ENCODE data around the gene MGA. TPM values are rescaled to one million over a fixed set of nuclear protein-coding genes. Genes with fewer than 3 reads are reported as not detected.

MGA gene
- polyA plus RNA-seq, 1 donor from 2014 or later: 17.8 TPM

DNA sequence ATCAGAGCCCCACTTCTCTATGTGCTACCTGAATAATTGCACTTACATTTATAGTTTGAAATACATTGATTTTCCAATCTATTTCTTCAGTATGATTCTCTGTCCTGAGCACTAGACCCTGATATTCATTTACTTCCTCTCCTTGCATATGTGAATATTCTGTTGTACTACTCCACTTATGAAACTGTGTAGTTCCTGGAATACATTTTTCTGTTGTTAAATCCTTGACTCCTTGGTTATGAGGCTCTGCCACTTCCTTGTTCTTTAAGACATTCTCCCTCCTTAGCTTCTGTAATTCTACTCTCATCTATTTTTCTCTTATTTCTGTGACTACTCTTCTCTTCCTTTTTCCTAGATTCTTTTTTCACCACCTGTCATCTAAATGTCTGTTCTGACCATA is 12.9 kb upstream of the MGA start:
- Mint-ChIP-seq H3K27ac (no peak overlapping the region), H3K36me3 (no peaks in the 10 kb centered on the region), H3K9me3 (peaks cover 0 to 9% (median 7%) of the 10 kb centered on the region in 3 donors), H3K4me3 (no peak overlapping the region), H3K27me3 (peaks cover 5% of the 10 kb centered on the region), H3K4me1 (no peaks in the 10 kb centered on the region)

GRCh38 chr15:41648097-41648496 is 12.1 kb upstream of the MGA start:
- H3K9me3 Mint-ChIP-seq: peaks cover 0 to 9% (median 7%) of the 10 kb centered on the region in 3 donors

DNA sequence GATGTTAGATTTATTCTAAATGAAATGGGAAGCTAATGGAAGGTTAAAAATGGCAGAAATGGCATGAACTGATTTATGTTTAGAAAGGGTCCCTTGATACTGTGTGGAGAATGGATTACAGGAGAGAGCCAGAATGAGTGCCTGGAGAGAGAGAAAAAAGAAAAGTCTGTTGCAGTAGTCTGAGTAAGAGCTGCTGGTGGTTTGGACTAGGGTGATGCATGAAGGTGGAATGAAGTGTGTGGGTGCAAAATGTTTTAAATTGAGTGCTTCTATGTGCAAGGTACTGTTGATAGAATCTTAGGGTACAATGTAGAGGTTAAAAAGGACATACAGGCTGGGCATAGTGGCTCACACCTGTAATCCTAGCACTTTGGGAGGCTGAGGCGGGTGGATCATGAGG is 11.4 kb upstream of the MGA start:
- Mint-ChIP-seq H3K27ac (no peak overlapping the region), H3K9me3 (peaks cover 0 to 9% (median 7%) of the 10 kb centered on the region in 3 donors), H3K4me3 (no peak overlapping the region), H3K36me3 (no peaks in the 10 kb centered on the region), H3K27me3 (peaks cover 5% of the 10 kb centered on the region), H3K4me1 (no peaks in the 10 kb centered on the region)

More at GRCh38 chr15:41648097-41648496, 12.1 kb upstream of the MGA start:
- Mint-ChIP-seq H3K4me3 (no peak overlapping the region), H3K27me3 (peaks cover 5% of the 10 kb centered on the region), H3K4me1 (no peaks in the 10 kb centered on the region), H3K36me3 (no peaks in the 10 kb centered on the region), H3K27ac (no peak overlapping the region)

- Mint-ChIP-seq H3K4me3 (no peak overlapping the region), H3K27ac (no peak overlapping the region), H3K9me3 (peaks cover 0 to 9% (median 7%) of the 10 kb centered on the region in 3 donors), H3K27me3 (peaks cover 5% of the 10 kb centered on the region), H3K4me1 (no peaks in the 10 kb centered on the region), H3K36me3 (peaks cover 2% of the 10 kb centered on the region)
These were observed 9.4 kb upstream of the MGA start for GRCh38 chr15:41650806-41651205.

- Mint-ChIP-seq H3K27me3 (peaks cover 5% of the 10 kb centered on the region), H3K9me3 (peaks cover 0 to 9% (median 7%) of the 10 kb centered on the region in 3 donors), H3K4me1 (no peaks in the 10 kb centered on the region), H3K27ac (no peak overlapping the region), H3K36me3 (peaks cover 2% of the 10 kb centered on the region), H3K4me3 (no peak overlapping the region)
These were observed 8.8 kb upstream of the MGA start for GRCh38 chr15:41651373-41651772.

GRCh38 chr15:41653760-41654159 is 6.4 kb upstream of the MGA start:
- peaks cover 5% of the 10 kb centered on the region for H3K27me3 Mint-ChIP-seq
- no peaks in the 10 kb centered on the region for H3K4me1 Mint-ChIP-seq
- no peak overlapping the region for H3K27ac Mint-ChIP-seq
- H3K36me3 Mint-ChIP-seq: peaks cover 2% of the 10 kb centered on the region
- peaks cover 0 to 9% (median 7%) of the 10 kb centered on the region in 3 donors for H3K9me3 Mint-ChIP-seq
- H3K4me3 Mint-ChIP-seq: no peak overlapping the region

DNA sequence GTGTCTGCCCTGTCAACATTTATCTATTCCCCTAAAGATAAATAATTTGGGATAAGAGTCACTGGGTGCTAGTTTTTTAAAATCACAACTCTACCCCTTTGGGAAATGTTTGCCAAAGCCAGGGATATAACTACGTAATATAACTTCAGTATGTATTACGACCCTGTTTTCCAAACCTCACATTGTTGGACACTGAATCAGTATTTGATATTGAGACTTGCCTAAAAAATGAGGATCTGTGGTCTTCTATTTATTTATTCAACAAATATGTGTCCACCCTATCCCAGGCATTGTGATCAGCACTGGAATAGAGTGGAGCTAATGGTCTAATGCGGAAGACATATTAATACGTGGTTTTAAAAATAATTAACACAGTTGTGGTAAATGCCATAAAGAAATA is 4.5 kb upstream of the MGA start:
- Mint-ChIP-seq H3K36me3 (peaks cover 2% of the 10 kb centered on the region), H3K27ac (peak overlapping the region in 1 of 3 donors; percentile 14), H3K4me3 (no peak overlapping the region), H3K9me3 (peaks cover 0 to 7% (median 5%) of the 10 kb centered on the region in 3 donors), H3K27me3 (peaks cover 4% of the 10 kb centered on the region), H3K4me1 (peaks cover 5 to 8% (median 6%) of the 10 kb centered on the region in 3 donors)

DNA sequence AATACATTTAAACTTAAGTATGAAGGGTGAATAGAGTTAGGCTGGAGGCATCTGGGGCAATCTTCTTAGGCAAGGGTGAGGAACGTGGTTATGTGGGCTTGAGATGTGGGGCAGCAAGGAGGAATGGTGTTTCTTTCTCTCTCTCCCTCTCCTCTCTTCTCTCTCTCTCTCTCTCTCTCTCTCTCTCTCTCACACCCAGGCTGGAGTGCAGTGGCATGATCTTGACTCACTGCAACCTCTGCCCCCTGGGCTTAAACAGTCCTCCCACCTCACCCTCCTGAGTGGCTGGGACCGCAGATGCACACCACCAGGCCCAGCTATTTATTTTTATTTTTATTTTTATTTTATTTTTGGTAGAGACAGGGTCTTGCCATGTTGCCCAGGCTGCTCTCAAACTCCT is 4.0 kb upstream of the MGA start:
- H3K27ac Mint-ChIP-seq: peak overlapping the region in 1 of 3 donors; percentile 14
- H3K4me1 Mint-ChIP-seq: peaks cover 8 to 13% (median 10%) of the 10 kb centered on the region in 3 donors
- H3K27me3 Mint-ChIP-seq: peaks cover 4% of the 10 kb centered on the region
- no peak overlapping the region for H3K4me3 Mint-ChIP-seq
- H3K36me3 Mint-ChIP-seq: peaks cover 2% of the 10 kb centered on the region
- peaks cover under 1 to 2% (median 2%) of the 10 kb centered on the region in 3 donors for H3K9me3 Mint-ChIP-seq

GRCh38 chr15:41658689-41659088 is 1.5 kb upstream of the MGA start:
- H3K27ac Mint-ChIP-seq: peak overlapping the region in 1 of 3 donors; percentile 95
- peak overlapping the region in 1 of 4 donors; percentile 94 for H3K4me3 Mint-ChIP-seq
- H3K9me3 Mint-ChIP-seq: peaks cover 0 to 2% (median 0%) of the 10 kb centered on the region in 3 donors
- peaks cover 23 to 28% (median 27%) of the 10 kb centered on the region in 3 donors for H3K4me1 Mint-ChIP-seq
- H3K36me3 Mint-ChIP-seq: peaks cover 2% of the 10 kb centered on the region
- peaks cover 4% of the 10 kb centered on the region for H3K27me3 Mint-ChIP-seq

DNA sequence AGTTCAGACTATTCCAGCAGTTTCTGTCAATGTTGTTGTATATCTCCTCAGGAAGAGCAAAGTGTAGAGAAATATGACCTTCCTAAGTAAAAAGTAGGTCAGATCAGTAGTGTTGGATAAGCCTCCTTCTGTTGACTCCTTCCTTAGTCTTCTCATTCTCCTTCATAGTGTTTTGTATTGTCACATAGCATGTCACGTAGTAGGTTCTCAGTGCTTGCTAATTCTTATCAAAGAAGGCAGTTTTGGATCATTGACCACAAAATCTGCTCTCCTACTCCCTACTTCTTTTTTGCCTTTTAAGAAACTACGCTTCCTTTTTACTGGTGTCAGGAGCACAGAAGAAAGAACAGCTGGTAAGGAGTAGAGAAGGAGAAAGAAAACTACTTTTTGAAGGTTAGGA is 1.0 kb upstream of the MGA start:
- Mint-ChIP-seq H3K36me3 (peaks cover 2% of the 10 kb centered on the region), H3K4me1 (peaks cover 24 to 28% (median 27%) of the 10 kb centered on the region in 3 donors), H3K27ac (peak overlapping the region; percentile 95 to 99 (median 97)), H3K27me3 (peaks cover 4% of the 10 kb centered on the region), H3K9me3 (peaks cover 0 to 2% (median 0%) of the 10 kb centered on the region in 3 donors), H3K4me3 (peak overlapping the region in 2 of 4 donors; percentile 94 to 98)

- H3K4me3 Mint-ChIP-seq: peak overlapping the region; percentile 94 to 98 (median 96)
- no peaks in the 10 kb centered on the region for H3K36me3 Mint-ChIP-seq
- H3K27me3 Mint-ChIP-seq: peaks cover 4% of the 10 kb centered on the region
- H3K4me1 Mint-ChIP-seq: peaks cover 31 to 35% (median 33%) of the 10 kb centered on the region in 3 donors
- peak overlapping the region; percentile 95 to 99 (median 97) for H3K27ac Mint-ChIP-seq
- peaks cover 0 to 2% (median 0%) of the 10 kb centered on the region in 3 donors for H3K9me3 Mint-ChIP-seq
These were observed 360 bp upstream of the MGA start for GRCh38 chr15:41659855-41660234.

DNA sequence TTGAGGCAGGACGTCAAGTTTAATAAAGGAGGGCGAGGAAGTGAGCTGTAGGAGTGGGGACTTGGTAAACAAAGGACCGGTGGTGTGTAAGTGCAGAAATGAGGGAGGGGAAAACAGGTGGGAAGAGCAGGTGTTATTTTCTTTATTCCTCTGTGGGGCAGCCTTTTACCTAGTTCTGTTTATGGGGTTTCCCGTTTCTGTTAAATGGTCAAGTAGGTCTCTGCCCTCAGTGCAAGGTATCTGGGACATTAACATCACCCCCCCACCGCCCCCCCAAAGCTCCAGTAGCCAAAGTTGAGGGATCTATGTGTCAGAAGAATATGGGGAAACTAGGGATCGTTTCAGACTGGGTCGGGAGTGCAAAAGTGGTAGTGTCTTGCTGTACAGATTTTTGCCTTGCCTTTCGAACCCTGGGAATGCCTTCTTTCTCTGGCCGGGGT is 893 bp downstream of the MGA start:
- Mint-ChIP-seq H3K36me3 (no peaks in the 10 kb centered on the region), H3K9me3 (peaks cover 0 to 2% (median 0%) of the 10 kb centered on the region in 3 donors), H3K4me1 (peaks cover 31 to 37% (median 33%) of the 10 kb centered on the region in 3 donors), H3K27ac (peak overlapping the region; percentile 95 to 99 (median 97)), H3K4me3 (peak overlapping the region; percentile 94 to 98 (median 96)), H3K27me3 (peaks cover 4% of the 10 kb centered on the region)

DNA sequence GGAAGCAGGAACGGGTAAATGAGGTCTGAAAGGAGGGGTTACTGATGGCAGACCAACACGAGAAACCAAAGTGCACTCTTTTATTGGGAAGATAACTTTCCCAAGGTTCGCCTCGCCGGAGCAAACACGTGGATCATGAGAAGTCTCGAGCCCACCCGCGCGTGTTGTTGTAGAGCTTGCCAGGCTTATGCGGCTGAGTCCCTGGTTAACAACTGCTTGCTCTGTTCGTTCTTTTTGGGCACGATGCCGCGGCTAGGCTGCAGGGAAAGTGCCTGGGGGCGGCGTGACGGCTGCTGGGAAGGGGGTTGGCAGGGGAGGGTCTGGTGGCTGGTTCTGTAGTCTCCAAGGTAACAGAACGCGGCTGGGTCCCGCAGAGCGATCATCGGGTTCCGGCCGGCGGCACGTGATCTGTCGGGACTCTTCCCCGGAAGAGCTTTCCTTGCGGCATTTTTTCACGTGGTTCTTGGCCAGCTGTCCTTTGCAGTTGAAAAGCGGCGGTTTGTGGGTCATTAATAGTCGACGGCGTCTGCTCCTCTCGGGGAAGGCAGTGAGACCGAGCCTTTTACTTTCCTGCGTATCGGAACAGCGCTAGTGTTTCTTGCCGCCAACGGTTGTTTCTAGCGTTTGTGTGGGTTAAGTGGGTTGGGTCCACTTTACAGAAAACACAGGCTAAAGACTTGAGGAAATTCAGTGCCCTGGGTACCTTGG is 1.5 kb downstream of the MGA start:
- Mint-ChIP-seq H3K4me3 (peak overlapping the region; percentile 94 to 98 (median 96)), H3K9me3 (peaks cover 0 to 2% (median 0%) of the 10 kb centered on the region in 3 donors), H3K27me3 (peaks cover 4% of the 10 kb centered on the region), H3K36me3 (no peaks in the 10 kb centered on the region), H3K27ac (peak overlapping the region; percentile 95 to 99 (median 97)), H3K4me1 (peaks cover 34 to 42% (median 37%) of the 10 kb centered on the region in 3 donors)

GRCh38 chr15:41666353-41666920 is 6.2 kb downstream of the MGA start:
- H3K36me3 Mint-ChIP-seq: peaks cover 1% of the 10 kb centered on the region

GRCh38 chr15:41669701-41670100 is 9.5 kb downstream of the MGA start:
- no peak overlapping the region for H3K27ac Mint-ChIP-seq
- H3K36me3 Mint-ChIP-seq: peaks cover 4% of the 10 kb centered on the region
- H3K9me3 Mint-ChIP-seq: no peaks in the 10 kb centered on the region
- H3K27me3 Mint-ChIP-seq: no peaks in the 10 kb centered on the region
- H3K4me3 Mint-ChIP-seq: no peak overlapping the region
- H3K4me1 Mint-ChIP-seq: peaks cover 21 to 47% (median 35%) of the 10 kb centered on the region in 3 donors

More at GRCh38 chr15:41666353-41666920, 6.2 kb downstream of the MGA start:
- H3K27ac Mint-ChIP-seq: peak overlapping the region in 1 of 3 donors; percentile 71
- H3K9me3 Mint-ChIP-seq: no peaks in the 10 kb centered on the region
- H3K4me3 Mint-ChIP-seq: no peak overlapping the region
- no peaks in the 10 kb centered on the region for H3K27me3 Mint-ChIP-seq
- H3K4me1 Mint-ChIP-seq: peaks cover 27 to 53% (median 44%) of the 10 kb centered on the region in 3 donors
